HEK293 (cell line): ENCODE measurements around the gene NFE2L3.

Experiments used
- AEBP2 ChIP-seq: fragments of 450-650 bp; formaldehyde crosslinking; IDR thresholded peaks from 2 replicates; pipeline ENCODE4 v1.5.1; 2016; ENCODE audit warnings: missing biosample characterization, missing genetic modification characterization, borderline replicate concordance
- GFI1B ChIP-seq: fragments of 450-650 bp; formaldehyde crosslinking; IDR thresholded peaks from 2 replicates; pipeline ENCODE4 v1.5.1; 2016; ENCODE audit warnings: missing biosample characterization, missing genetic modification characterization
- GLI4 ChIP-seq: fragments of 450-650 bp; formaldehyde crosslinking; IDR thresholded peaks from 2 replicates; pipeline ENCODE4 v1.5.1; 2016; ENCODE audit warnings: missing biosample characterization, missing genetic modification characterization
- GLIS1 ChIP-seq: fragments of 450-650 bp; formaldehyde crosslinking; IDR thresholded peaks from 2 replicates; pipeline ENCODE4 v1.5.1; 2016; ENCODE audit warnings: missing biosample characterization, missing genetic modification characterization
- MZF1 ChIP-seq: fragments of 450-650 bp; formaldehyde crosslinking; IDR thresholded peaks from 2 replicates; pipeline ENCODE4 v1.5.1; 2017; ENCODE audit warnings: missing biosample characterization, missing genetic modification characterization, borderline replicate concordance
- PRDM1 ChIP-seq: fragments of 450-650 bp; formaldehyde crosslinking; IDR thresholded peaks from 2 replicates; pipeline ENCODE4; 2016; ENCODE audit warnings: missing biosample characterization, missing genetic modification characterization
- SCRT1 ChIP-seq: fragments of 450-650 bp; formaldehyde crosslinking; IDR thresholded peaks from 2 replicates; pipeline ENCODE4 v1.5.1; 2016; ENCODE audit warnings: missing biosample characterization, missing genetic modification characterization, borderline replicate concordance
- WT1 ChIP-seq: fragments of 450-650 bp; formaldehyde crosslinking; IDR thresholded peaks from 2 replicates; pipeline ENCODE4 v1.5.1; 2016; ENCODE audit warnings: missing biosample characterization, missing genetic modification characterization
- ZBTB48 ChIP-seq: fragments of 450-650 bp; formaldehyde crosslinking; IDR thresholded peaks from 2 replicates; pipeline ENCODE4 v1.5.1; 2016; ENCODE audit warnings: missing biosample characterization, missing genetic modification characterization
- ZNF121 ChIP-seq: fragments of 450-650 bp; formaldehyde crosslinking; IDR thresholded peaks from 2 replicates; pipeline ENCODE4 v1.5.1; 2016; ENCODE audit warnings: missing biosample characterization, missing genetic modification characterization
- ZNF16 ChIP-seq: fragments of 450-650 bp; formaldehyde crosslinking; IDR thresholded peaks from 2 replicates; pipeline ENCODE4 v1.5.1; 2016; ENCODE audit warnings: low read depth, missing biosample characterization, missing genetic modification characterization
- ZNF175 ChIP-seq: fragments of 450-650 bp; formaldehyde crosslinking; IDR thresholded peaks from 2 replicates; pipeline ENCODE4 v1.5.1; 2016; ENCODE audit warnings: missing biosample characterization, missing genetic modification characterization
- ZNF202 ChIP-seq: fragments of 450-650 bp; formaldehyde crosslinking; IDR thresholded peaks from 2 replicates; pipeline ENCODE4 v1.5.1; 2016; ENCODE audit warnings: missing biosample characterization, missing genetic modification characterization, borderline replicate concordance
- ZNF248 ChIP-seq: fragments of 450-650 bp; formaldehyde crosslinking; IDR thresholded peaks from 2 replicates; pipeline ENCODE4 v1.5.1; 2017; ENCODE audit warnings: missing biosample characterization, missing genetic modification characterization
- ZNF354C ChIP-seq: fragments of 450-650 bp; formaldehyde crosslinking; IDR thresholded peaks from 2 replicates; pipeline ENCODE4 v1.5.1; 2016; ENCODE audit warnings: missing biosample characterization, missing genetic modification characterization, low read depth, borderline replicate concordance
- ZNF391 ChIP-seq: fragments of 450-650 bp; formaldehyde crosslinking; IDR thresholded peaks from 2 replicates; pipeline ENCODE4 v1.5.1; 2016; ENCODE audit warnings: low read depth, missing biosample characterization, missing genetic modification characterization, borderline replicate concordance
- ZNF394 ChIP-seq: fragments of 450-650 bp; formaldehyde crosslinking; IDR thresholded peaks from 2 replicates; pipeline ENCODE4 v1.5.1; 2016; ENCODE audit warnings: missing biosample characterization, missing genetic modification characterization, mild to moderate bottlenecking, moderate library complexity, borderline replicate concordance
- ZNF473 ChIP-seq: fragments of 450-650 bp; formaldehyde crosslinking; IDR thresholded peaks from 2 replicates; pipeline ENCODE4 v1.5.1; 2017; ENCODE audit warnings: missing biosample characterization, missing genetic modification characterization
- ZNF48 ChIP-seq: fragments of 450-650 bp; formaldehyde crosslinking; IDR thresholded peaks from 2 replicates; pipeline ENCODE4 v1.5.1; 2016; ENCODE audit warnings: missing biosample characterization, missing genetic modification characterization
- ZNF624 ChIP-seq: fragments of 450-650 bp; formaldehyde crosslinking; IDR thresholded peaks from 2 replicates; pipeline ENCODE4 v1.5.1; 2017; ENCODE audit warnings: missing biosample characterization, missing genetic modification characterization
- ZNF645 ChIP-seq: fragments of 450-650 bp; formaldehyde crosslinking; IDR thresholded peaks from 2 replicates; pipeline ENCODE4; 2016; ENCODE audit warnings: missing biosample characterization, missing genetic modification characterization
- ZNF670 ChIP-seq: fragments of 450-650 bp; formaldehyde crosslinking; IDR thresholded peaks from 2 replicates; pipeline ENCODE4 v1.5.1; 2016; ENCODE audit warnings: missing biosample characterization, missing genetic modification characterization, low read depth
- ZNF701 ChIP-seq: fragments of 450-650 bp; formaldehyde crosslinking; IDR thresholded peaks from 2 replicates; pipeline ENCODE4 v1.5.1; 2016; ENCODE audit warnings: missing biosample characterization, missing genetic modification characterization
- ZNF768 ChIP-seq: fragments of 450-650 bp; formaldehyde crosslinking; IDR thresholded peaks from 2 replicates; pipeline ENCODE4 v1.5.1; 2018; ENCODE audit warnings: missing biosample characterization, mild to moderate bottlenecking, missing genetic modification characterization
- ZNF785 ChIP-seq: fragments of 450-650 bp; formaldehyde crosslinking; IDR thresholded peaks from 2 replicates; pipeline ENCODE4 v1.5.1; 2016; ENCODE audit warnings: missing biosample characterization, missing genetic modification characterization
- ZNF791 ChIP-seq: fragments of 450-650 bp; formaldehyde crosslinking; IDR thresholded peaks from 2 replicates; pipeline ENCODE4 v1.5.1; 2016; ENCODE audit warnings: missing biosample characterization, missing genetic modification characterization
- ZSCAN23 ChIP-seq: fragments of 450-650 bp; formaldehyde crosslinking; IDR thresholded peaks from 2 replicates; pipeline ENCODE4 v1.5.1; 2016; ENCODE audit warnings: missing biosample characterization, missing genetic modification characterization
- TF ChIP-seq, protein P1 (sequence below): fragments of 450-650 bp; formaldehyde crosslinking; IDR thresholded peaks from 2 replicates; pipeline ENCODE4 v1.5.1; 2016; ENCODE audit warnings: missing biosample characterization, missing genetic modification characterization
- TF ChIP-seq, protein P2 (sequence below): fragments of 450-650 bp; formaldehyde crosslinking; IDR thresholded peaks from 2 replicates; pipeline ENCODE4 v1.5.1; 2016; ENCODE audit warnings: missing biosample characterization, missing genetic modification characterization
- TF ChIP-seq, protein P3 (sequence below): fragments of 450-650 bp; formaldehyde crosslinking; IDR thresholded peaks from 2 replicates; pipeline ENCODE4 v1.5.0; 2017; ENCODE audit warnings: missing biosample characterization, missing genetic modification characterization, borderline replicate concordance

The NFE2L3 gene

DNA sequence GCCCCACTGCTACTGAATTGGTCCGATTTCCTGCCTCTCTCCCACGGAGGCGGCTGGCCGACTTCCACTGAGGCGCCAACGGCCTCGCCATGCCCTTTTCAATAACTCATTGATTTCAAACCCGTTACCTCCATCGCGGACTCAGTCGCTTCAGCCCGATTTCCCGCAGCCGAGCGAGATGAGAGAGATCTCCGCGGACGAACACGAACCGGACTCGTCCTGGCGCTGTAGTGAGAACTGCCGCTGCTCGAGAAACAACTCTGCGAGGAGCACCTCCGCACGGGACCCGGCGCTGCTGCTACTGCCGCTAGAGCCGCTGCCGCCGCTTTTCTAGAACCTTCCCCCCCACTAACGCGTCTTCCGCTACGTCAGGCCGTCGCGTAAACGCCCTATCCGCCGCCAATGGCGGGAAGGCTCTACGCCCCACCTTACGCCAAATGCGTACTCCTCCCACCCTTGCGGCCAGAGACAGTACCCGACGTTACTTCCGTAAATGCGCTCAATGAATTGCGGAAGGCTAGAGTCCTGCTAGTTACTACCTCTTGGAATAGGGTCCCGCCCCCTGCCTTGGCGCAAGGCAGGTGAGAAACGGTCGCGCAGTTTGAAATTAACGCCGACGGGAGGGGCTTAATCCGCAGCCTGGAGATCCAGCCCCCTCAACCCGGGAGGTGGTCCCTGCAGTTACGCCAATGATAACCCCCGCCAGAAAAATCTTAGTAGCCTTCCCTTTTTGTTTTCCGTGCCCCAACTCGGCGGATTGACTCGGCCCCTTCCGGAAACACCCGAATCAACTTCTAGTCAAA lies 48.6 kb downstream of the NFE2L3 start, which contains the start of gene HNRNPA2B1 (continued):
- no peak for TF ChIP-seq MZF1 (tag by site-specific recombination)
- TF ChIP-seq ZNF701 (tag by site-specific recombination), result no peak
- no peak for TF ChIP-seq ZNF248
- no peak for TF ChIP-seq WT1 (tag by site-specific recombination)
- TF ChIP-seq ZBTB48 (tag by site-specific recombination), result no peak
- no peak for TF ChIP-seq AEBP2 (tag by site-specific recombination)
- no peak for TF ChIP-seq ZNF354C (tag by site-specific recombination)
- no peak for TF ChIP-seq ZNF791 (tag by site-specific recombination)
- no peak for TF ChIP-seq ZNF48 (tag by site-specific recombination)
- TF ChIP-seq ZNF785 (tag by site-specific recombination), result no peak
- peak; percentile 41 for TF ChIP-seq ZNF394 (tag by site-specific recombination)
- no peak for TF ChIP-seq ZSCAN23
- TF ChIP-seq, protein P1, sequence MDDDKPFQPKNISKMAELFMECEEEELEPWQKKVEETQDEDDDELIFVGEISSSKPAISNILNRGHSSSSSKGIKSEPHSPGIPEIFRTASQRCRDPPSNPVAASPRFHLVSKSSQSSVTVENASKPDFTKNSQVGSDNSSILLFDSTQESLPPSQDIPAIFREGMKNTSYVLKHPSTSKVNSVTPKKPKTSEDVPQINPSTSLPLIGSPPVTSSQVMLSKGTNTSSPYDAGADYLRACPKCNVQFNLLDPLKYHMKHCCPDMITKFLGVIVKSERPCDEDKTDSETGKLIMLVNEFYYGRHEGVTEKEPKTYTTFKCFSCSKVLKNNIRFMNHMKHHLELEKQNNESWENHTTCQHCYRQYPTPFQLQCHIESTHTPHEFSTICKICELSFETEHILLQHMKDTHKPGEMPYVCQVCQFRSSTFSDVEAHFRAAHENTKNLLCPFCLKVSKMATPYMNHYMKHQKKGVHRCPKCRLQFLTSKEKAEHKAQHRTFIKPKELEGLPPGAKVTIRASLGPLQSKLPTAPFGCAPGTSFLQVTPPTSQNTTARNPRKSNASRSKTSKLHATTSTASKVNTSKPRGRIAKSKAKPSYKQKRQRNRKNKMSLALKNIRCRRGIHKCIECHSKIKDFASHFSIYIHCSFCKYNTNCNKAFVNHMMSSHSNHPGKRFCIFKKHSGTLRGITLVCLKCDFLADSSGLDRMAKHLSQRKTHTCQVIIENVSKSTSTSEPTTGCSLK (tag by site-specific recombination), result no peak
- TF ChIP-seq ZNF768 (tag by site-specific recombination), result no peak
- TF ChIP-seq GLIS1 (tag by site-specific recombination), result peak; percentile 49; the same call in 1 of the 2 replicates
- TF ChIP-seq ZNF121 (tag by site-specific recombination), result peak; percentile 77
- TF ChIP-seq ZNF16 (tag by site-specific recombination), result no peak
- TF ChIP-seq ZNF670 (tag by site-specific recombination), result no peak
- TF ChIP-seq PRDM1 (tag by site-specific recombination), result no peak
- TF ChIP-seq ZNF473 (tag by site-specific recombination), result no peak
- TF ChIP-seq SCRT1, result no peak
- TF ChIP-seq, protein P2, sequence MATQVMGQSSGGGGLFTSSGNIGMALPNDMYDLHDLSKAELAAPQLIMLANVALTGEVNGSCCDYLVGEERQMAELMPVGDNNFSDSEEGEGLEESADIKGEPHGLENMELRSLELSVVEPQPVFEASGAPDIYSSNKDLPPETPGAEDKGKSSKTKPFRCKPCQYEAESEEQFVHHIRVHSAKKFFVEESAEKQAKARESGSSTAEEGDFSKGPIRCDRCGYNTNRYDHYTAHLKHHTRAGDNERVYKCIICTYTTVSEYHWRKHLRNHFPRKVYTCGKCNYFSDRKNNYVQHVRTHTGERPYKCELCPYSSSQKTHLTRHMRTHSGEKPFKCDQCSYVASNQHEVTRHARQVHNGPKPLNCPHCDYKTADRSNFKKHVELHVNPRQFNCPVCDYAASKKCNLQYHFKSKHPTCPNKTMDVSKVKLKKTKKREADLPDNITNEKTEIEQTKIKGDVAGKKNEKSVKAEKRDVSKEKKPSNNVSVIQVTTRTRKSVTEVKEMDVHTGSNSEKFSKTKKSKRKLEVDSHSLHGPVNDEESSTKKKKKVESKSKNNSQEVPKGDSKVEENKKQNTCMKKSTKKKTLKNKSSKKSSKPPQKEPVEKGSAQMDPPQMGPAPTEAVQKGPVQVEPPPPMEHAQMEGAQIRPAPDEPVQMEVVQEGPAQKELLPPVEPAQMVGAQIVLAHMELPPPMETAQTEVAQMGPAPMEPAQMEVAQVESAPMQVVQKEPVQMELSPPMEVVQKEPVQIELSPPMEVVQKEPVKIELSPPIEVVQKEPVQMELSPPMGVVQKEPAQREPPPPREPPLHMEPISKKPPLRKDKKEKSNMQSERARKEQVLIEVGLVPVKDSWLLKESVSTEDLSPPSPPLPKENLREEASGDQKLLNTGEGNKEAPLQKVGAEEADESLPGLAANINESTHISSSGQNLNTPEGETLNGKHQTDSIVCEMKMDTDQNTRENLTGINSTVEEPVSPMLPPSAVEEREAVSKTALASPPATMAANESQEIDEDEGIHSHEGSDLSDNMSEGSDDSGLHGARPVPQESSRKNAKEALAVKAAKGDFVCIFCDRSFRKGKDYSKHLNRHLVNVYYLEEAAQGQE (tag by site-specific recombination), result no peak
- TF ChIP-seq GLI4 (tag by site-specific recombination), result no peak
- TF ChIP-seq ZNF202 (tag by site-specific recombination), result no peak
- TF ChIP-seq GFI1B (tag by site-specific recombination), result no peak
- no peak for TF ChIP-seq ZNF175 (tag by site-specific recombination)
- TF ChIP-seq ZNF624 (tag by site-specific recombination), result no peak
- TF ChIP-seq, protein P3, sequence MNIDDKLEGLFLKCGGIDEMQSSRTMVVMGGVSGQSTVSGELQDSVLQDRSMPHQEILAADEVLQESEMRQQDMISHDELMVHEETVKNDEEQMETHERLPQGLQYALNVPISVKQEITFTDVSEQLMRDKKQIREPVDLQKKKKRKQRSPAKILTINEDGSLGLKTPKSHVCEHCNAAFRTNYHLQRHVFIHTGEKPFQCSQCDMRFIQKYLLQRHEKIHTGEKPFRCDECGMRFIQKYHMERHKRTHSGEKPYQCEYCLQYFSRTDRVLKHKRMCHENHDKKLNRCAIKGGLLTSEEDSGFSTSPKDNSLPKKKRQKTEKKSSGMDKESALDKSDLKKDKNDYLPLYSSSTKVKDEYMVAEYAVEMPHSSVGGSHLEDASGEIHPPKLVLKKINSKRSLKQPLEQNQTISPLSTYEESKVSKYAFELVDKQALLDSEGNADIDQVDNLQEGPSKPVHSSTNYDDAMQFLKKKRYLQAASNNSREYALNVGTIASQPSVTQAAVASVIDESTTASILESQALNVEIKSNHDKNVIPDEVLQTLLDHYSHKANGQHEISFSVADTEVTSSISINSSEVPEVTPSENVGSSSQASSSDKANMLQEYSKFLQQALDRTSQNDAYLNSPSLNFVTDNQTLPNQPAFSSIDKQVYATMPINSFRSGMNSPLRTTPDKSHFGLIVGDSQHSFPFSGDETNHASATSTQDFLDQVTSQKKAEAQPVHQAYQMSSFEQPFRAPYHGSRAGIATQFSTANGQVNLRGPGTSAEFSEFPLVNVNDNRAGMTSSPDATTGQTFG (tag by site-specific recombination), result no peak
- TF ChIP-seq ZNF645 (tag by site-specific recombination), result no peak
- no peak for TF ChIP-seq ZNF391 (tag by site-specific recombination)
